HG02588 (cell line): ENCODE results near the gene CCDC102A.

Source experiments
- ATAC-seq: cut with Tn5 transposase; IDR thresholded peaks from one replicate; pipeline ENCODE4 v1.9.1; 2021; ENCODE audit warnings: mild to moderate bottlenecking, moderate library complexity; ENCODE audit not compliant: unreplicated experiment

The CCDC102A gene

DNA sequence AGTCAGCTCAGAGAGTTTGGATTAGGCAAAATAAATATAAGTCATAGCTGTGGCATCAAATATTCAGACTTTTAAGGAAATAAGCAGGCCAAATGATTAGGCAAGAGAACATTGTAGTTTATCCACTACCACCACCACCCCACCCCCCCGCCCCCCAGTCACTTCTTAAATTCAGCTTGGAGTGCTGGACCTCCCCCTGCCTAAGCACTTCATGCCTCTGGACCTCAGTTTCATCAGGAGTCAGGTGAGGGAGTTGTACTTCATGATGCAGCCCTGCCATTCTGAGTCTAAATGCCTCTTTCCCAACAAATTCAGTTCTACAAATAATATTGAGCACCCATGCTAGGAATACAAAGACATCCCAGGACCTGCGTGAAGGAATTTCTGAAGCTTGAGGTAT, 71.8 kb downstream of the CCDC102A start:
- ATAC-seq = no peak

DNA sequence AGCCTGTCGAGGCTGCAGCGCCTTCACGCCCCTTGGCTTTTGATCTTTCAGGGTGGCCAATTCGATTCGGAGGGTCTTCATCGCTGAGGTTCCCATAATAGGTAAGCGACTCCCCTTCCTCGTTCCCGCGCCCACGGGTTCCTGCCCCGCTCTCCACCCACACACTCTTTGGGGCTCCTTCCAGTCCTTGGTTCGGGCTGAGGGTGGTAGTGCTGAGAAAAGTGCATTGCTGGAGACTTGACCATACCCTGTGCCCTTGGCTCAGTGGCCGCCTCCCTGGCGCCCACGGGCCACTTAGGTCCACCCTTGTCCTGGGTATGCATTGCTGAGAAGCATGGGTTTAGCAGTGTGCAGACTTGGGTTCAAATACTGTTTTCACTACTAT, 73.4 kb downstream of the CCDC102A start:
- ATAC-seq = peak; percentile 16

DNA sequence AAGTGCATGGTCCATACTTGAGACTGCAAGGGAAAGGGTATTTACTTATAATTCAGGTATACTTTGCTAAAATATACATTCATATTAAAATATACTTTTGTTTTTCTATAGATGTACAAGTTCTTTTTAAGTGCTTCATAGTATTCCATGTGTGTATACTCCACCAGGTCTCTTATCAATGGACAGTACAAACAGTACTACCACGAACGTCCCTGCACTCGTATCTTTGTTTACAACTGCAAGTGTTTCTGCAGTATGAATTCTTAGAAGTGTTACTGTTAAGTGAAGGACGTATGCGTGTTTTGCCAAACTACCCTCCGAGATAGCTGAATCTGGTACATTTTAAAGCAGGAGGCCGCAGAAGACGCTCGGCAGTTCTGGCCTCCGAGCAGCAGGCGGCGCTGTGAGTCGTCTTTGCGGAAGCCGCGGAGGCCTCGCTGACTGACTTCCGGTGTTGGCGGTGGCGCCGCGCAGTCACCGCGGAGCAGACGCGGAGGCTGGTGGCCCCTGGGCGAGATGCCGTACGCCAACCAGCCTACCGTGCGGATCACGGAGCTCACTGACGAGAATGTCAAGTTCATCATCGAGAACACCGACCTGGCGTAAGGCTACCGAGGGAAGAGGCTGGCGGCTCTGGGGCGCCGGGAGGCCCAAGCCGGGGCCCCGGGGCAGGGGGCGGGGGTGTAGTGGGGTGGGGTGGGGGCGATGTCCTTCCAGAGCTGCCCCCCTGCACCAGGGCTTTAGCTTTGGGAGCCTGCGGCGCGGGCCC, 74.0 kb downstream of the CCDC102A start, which contains the start of gene POLR2C:
POLR2C (plus strand) TSS at position 471 of the 769 bp plus-strand sequence; CDS start at position 517, 46 bp downstream.
- ATAC-seq = peak; percentile 86
